ENCODE measurements around the gene USP34.
A peak's percentile ranks its signal among the peaks of the same experiment; 100 is the strongest.

Gene USP34

GRCh38 chr2:61291851-61292575, 178.9 kb downstream of the USP34 start:
- no peak for DNase-seq

- DNase-seq, result no peak
These were observed 182.6 kb downstream of the USP34 start for GRCh38 chr2:61288070-61288841.

- no peak for DNase-seq
These were observed 183.6 kb downstream of the USP34 start for GRCh38 chr2:61287254-61287653.

- no peak for DNase-seq
These were observed 187.3 kb downstream of the USP34 start for GRCh38 chr2:61283443-61284160.

- no peak for DNase-seq
These were observed 188.7 kb downstream of the USP34 start for GRCh38 chr2:61282104-61282590.

- no peak for DNase-seq
These were observed 189.6 kb downstream of the USP34 start for GRCh38 chr2:61281321-61281720.

- no peak for DNase-seq
These were observed 193.1 kb downstream of the USP34 start for GRCh38 chr2:61277756-61278155.

- no peak for DNase-seq
These were observed 195.2 kb downstream of the USP34 start for GRCh38 chr2:61275575-61276184.

GRCh38 chr2:61272421-61273070, 198.3 kb downstream of the USP34 start:
- DNase-seq, result no peak

- DNase-seq, result no peak
These were observed 202.6 kb downstream of the USP34 start for GRCh38 chr2:61268249-61268648.

- DNase-seq, result no peak
These were observed 204.0 kb downstream of the USP34 start for GRCh38 chr2:61266632-61267505.

GRCh38 chr2:61263830-61264229, 207.1 kb downstream of the USP34 start:
- no peak for DNase-seq

GRCh38 chr2:61262699-61263098, 208.2 kb downstream of the USP34 start:
- no peak for DNase-seq

- no peak for DNase-seq
These were observed 213.4 kb downstream of the USP34 start for GRCh38 chr2:61257446-61257845.

- no peak for DNase-seq
These were observed 215.1 kb downstream of the USP34 start for GRCh38 chr2:61255580-61256437.

GRCh38 chr2:61254536-61254935, 216.4 kb downstream of the USP34 start:
- DNase-seq, result no peak

- DNase-seq, result no peak
These were observed 217.8 kb downstream of the USP34 start for GRCh38 chr2:61253136-61253535.

GRCh38 chr2:61252031-61252430, 218.9 kb downstream of the USP34 start:
- DNase-seq, result peak in 1 of 2 experiments; percentile 22

- DNase-seq, result no peak
These were observed 221.3 kb downstream of the USP34 start for GRCh38 chr2:61249521-61250071.

GRCh38 chr2:61247204-61247812, 223.6 kb downstream of the USP34 start:
- DNase-seq, result no peak
